Measurements from ENCODE around the gene SLC49A3. TPM values are rescaled to one million over a fixed set of nuclear protein-coding genes. Genes with fewer than 3 reads are reported as not detected.
A peak's percentile ranks its signal among the peaks of the same experiment; 100 is the strongest.
"Not testable (repeated sequence)": the region's sequence is repeated elsewhere in the genome, so short reads cannot be mapped to it uniquely, and the experiment has no call there.

SLC49A3 gene
- total RNA-seq, 1 donor from 2014 or later = 14.6 TPM

- intact Hi-C loops (cut with DNase I); ATAC-seq (ENCODE audit: poor library complexity); DNase-seq: not testable (repeated sequence)
These were observed 17.2 kb upstream of the SLC49A3 start for GRCh38 chr4:706083-706633.

GRCh38 chr4:705278-706082 is 16.5 kb upstream of the SLC49A3 start, which contains the start of gene PCGF3:
PCGF3 (plus strand) TSS chr4:705832; CDS start chr4:733681, 27,849 bp downstream.
- DNase-seq = peak; percentile 98
- peak; percentile 99 for ATAC-seq (ENCODE audit: poor library complexity)
- intact Hi-C loops (cut with DNase I) = no loop called here

GRCh38 chr4:704971-705277 is 16.0 kb upstream of the SLC49A3 start:
- no peak for DNase-seq
- intact Hi-C loops (cut with DNase I) = no loop called here
- ATAC-seq (ENCODE audit: poor library complexity) = no peak

GRCh38 chr4:704198-704891 is 15.4 kb upstream of the SLC49A3 start:
- ATAC-seq (ENCODE audit: poor library complexity) (no peak), DNase-seq (no peak)
- intact Hi-C loops (cut with DNase I) = no loop called here

GRCh38 chr4:703336-704197 is 14.6 kb upstream of the SLC49A3 start:
- intact Hi-C loops (cut with DNase I) = no loop called here
- DNase-seq (no peak), ATAC-seq (ENCODE audit: poor library complexity) (no peak)

GRCh38 chr4:702618-703048 is 13.7 kb upstream of the SLC49A3 start:
- intact Hi-C loops (cut with DNase I) = no loop called here
- ATAC-seq (ENCODE audit: poor library complexity) (no peak), DNase-seq (no peak)

- ATAC-seq (ENCODE audit: poor library complexity) = no peak
- intact Hi-C loops (cut with DNase I) = no loop called here
- DNase-seq = no peak
These were observed 11.8 kb upstream of the SLC49A3 start for GRCh38 chr4:700587-701264.

GRCh38 chr4:699816-700580 is 11.0 kb upstream of the SLC49A3 start:
- DNase-seq = no peak
- ATAC-seq (ENCODE audit: poor library complexity) = no peak
- intact Hi-C loops (cut with DNase I) = no loop called here

- intact Hi-C loops (cut with DNase I); ATAC-seq (ENCODE audit: poor library complexity): not testable (repeated sequence)
These were observed 5.5 kb upstream of the SLC49A3 start for GRCh38 chr4:694341-694940.

GRCh38 chr4:692771-693554 is 4.0 kb upstream of the SLC49A3 start:
- DNase-seq (no peak), ATAC-seq (ENCODE audit: poor library complexity) (no peak)
- intact Hi-C loops (cut with DNase I) = no loop called here

More at GRCh38 chr4:694341-694940, 5.5 kb upstream of the SLC49A3 start:
- DNase-seq = not testable (repeated sequence)

GRCh38 chr4:689723-690122 is 772 bp upstream of the SLC49A3 start:
- ATAC-seq (ENCODE audit: poor library complexity) (no peak), DNase-seq (no peak)
- intact Hi-C loops (cut with DNase I) = no loop called here

GRCh38 chr4:687971-688853 is 739 bp downstream of the SLC49A3 start:
- peak; percentile 40 for DNase-seq
- intact Hi-C loops (cut with DNase I) = no loop called here
- peak; percentile 16 for ATAC-seq (ENCODE audit: poor library complexity)

GRCh38 chr4:687048-687970 is 1.6 kb downstream of the SLC49A3 start:
- ATAC-seq (ENCODE audit: poor library complexity) (peak; percentile 85), DNase-seq (peak; percentile 96)
- intact Hi-C loops (cut with DNase I) = no loop called here

GRCh38 chr4:686413-687040 is 2.4 kb downstream of the SLC49A3 start:
- ATAC-seq (ENCODE audit: poor library complexity) (no peak), DNase-seq (no peak)
- intact Hi-C loops (cut with DNase I) = no loop called here
